Skeletal muscle tissue (tissue), 4 donors: ENCODE data around the gene HERC5. TPM values are rescaled to one million over a fixed set of nuclear protein-coding genes. Genes with fewer than 3 reads are reported as not detected.
"Not testable (repeated sequence)": the region's sequence is repeated elsewhere in the genome, so short reads cannot be mapped to it uniquely, and the experiment has no call there.

Experiments
- H3K27ac ChIP-seq: one replicate; pipeline ENCODE4 v1.7.0; 2013; ENCODE audit warnings: mild to moderate bottlenecking, low read depth, low read length, inconsistent platforms
- H3K27me3 ChIP-seq, 3 donors: one replicate each; pipeline ENCODE4 v1.7.0; 2013; ENCODE audit warnings: low read length in 3 of 3; ENCODE audit not compliant: control insufficient read depth in 3 of 3, insufficient read depth in 3 of 3
- H3K36me3 ChIP-seq, 3 donors: one replicate each; pipeline ENCODE4 v1.7.0; 2013; ENCODE audit warnings: low read length in 3 of 3; ENCODE audit not compliant: control insufficient read depth in 3 of 3, insufficient read depth in 3 of 3
- H3K4me1 ChIP-seq, 3 donors: one replicate each; pipeline ENCODE4 v1.7.0; 2013; ENCODE audit warnings: low read length in 3 of 3, mild to moderate bottlenecking in 3 of 3; ENCODE audit not compliant: control insufficient read depth in 3 of 3, insufficient read depth in 3 of 3
- H3K4me3 ChIP-seq, 3 donors: one replicate each; pipeline ENCODE4 v1.7.0; 2013; ENCODE audit warnings: low read length in 3 of 3
- H3K9ac ChIP-seq, 3 donors: one replicate each; pipeline ENCODE4 v1.7.0; 2013; ENCODE audit warnings: low read length in 3 of 3, mild to moderate bottlenecking in 3 of 3, moderate library complexity in 2 of 3, low read depth in 1 of 3
- H3K9me3 ChIP-seq, 3 donors: one replicate each; pipeline ENCODE4 v1.7.0; 2013; ENCODE audit warnings: low read length in 3 of 3; ENCODE audit not compliant: control insufficient read depth in 3 of 3
- total RNA-seq: library from RNA; depleted of rRNA; stranded (reverse); fragments of >200 nt; gene quantifications from one replicate; pipeline ENCODE4 v1.2.3, GENCODE V29; 2014
- donor health status: Osteomylitis.

Gene HERC5
- total RNA-seq, 1 donor from 2014 or later: 5.7 TPM

DNA sequence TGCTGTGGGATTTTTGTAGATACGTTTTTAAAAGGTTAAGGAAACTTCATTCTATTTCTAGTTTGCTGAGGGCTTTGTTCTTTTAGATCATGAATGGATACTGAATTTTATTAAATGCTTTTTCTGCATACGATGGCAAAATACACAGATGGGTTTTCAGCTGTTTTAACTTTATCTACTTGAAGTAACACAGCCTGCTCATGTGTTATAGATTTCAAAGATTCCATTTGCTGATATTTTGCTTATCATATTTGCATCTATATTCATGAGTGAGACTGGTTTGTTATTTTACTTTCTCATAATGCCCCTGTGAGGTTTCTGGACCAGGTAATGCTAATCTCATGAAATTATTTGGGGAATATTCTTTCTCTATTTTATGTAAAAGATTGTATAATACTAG, 34.5 kb upstream of the HERC5 start:
- Histone ChIP-seq H3K9ac (no peak overlapping the region), H3K27ac (no peak overlapping the region), H3K4me1 (no peaks in the 10 kb centered on the region), H3K36me3 (no peaks in the 10 kb centered on the region), H3K9me3 (no peaks in the 10 kb centered on the region), H3K27me3 (no peaks in the 10 kb centered on the region), H3K4me3 (no peak overlapping the region)

DNA sequence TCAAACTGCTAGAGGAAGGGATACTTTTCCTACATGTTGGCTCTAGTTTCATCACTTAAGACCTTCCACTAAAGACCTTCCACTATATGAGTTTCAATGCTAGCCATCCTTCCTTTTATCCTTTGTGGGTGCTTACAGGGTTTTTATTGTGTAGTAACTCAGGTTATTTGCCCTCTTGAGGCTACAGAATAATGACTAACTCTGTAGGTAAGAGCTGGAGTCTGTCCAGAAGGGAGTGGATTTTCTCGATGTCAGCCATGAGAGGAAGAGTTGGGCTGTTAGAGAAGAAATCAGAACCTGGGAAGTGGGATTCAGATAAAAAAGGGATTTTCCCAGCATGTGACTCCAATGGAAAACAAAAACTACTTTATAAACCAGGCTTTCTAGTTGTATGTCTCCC, 27.5 kb upstream of the HERC5 start:
- peaks cover 0 to 6% (median 0%) of the 10 kb centered on the region in 3 donors for H3K36me3 ChIP-seq
- H3K27ac ChIP-seq: no peak overlapping the region
- no peak overlapping the region for H3K4me3 ChIP-seq
- H3K9me3 ChIP-seq: no peaks in the 10 kb centered on the region
- no peaks in the 10 kb centered on the region for H3K27me3 ChIP-seq
- no peak overlapping the region for H3K9ac ChIP-seq
- no peaks in the 10 kb centered on the region for H3K4me1 ChIP-seq

DNA sequence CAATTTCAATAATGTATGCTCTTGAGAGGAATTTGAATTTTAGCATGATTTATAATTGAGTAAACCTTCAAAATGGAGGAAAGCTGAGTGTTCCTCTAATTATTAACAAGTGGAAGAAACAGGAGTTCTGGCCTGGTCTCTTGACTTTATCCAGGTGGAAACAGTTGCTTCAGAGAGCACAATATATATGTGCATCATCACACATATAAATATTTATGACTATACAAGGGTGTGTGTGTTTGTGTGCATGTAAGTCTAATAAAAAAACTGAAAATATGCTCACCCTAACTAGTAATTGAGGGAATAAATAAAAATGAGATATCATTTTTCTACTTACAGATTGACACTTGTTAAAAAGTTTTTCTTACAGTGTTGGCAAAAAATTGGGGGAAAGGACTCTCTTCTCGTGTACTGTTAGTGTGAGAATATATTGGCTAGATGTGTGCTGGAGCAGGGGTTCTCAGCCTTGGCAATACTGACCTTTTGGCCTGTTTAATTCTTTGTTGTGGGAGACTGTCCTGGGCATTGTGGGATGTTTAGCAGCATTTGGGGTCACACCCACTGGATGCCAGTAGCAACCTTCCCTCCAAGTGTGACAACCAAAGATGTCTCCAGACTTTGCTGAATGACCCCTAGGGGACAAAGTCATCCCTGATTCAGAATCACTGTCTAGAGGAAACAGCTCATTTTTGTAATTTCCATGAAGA, 20.8 kb upstream of the HERC5 start:
- H3K36me3 ChIP-seq: peaks cover 0 to 4% (median 3%) of the 10 kb centered on the region in 3 donors
- no peak overlapping the region for H3K27ac ChIP-seq
- H3K4me1 ChIP-seq: no peaks in the 10 kb centered on the region
- no peak overlapping the region for H3K9ac ChIP-seq
- H3K4me3 ChIP-seq: no peak overlapping the region
- no peaks in the 10 kb centered on the region for H3K9me3 ChIP-seq
- no peaks in the 10 kb centered on the region for H3K27me3 ChIP-seq

DNA sequence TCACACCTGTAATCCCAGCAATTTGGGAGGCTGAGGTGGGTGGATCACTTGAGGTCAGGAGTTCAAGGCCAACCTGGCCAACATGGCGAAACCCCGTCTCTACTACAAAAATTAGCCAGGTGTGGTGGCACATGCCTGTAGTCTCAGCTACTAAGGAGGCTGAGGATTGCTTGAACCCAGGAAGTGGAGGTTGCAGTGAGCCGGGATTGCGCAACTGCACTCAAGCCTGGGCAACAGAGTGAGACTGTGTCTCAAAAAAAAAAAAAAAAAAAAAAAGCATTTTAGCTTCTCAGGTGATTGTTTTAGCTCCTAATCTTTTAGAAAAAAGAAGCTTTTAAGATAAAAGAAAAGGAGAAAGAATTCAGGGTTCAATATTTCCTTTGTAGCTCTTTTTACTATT, 19.0 kb upstream of the HERC5 start:
- not testable (repeated sequence) for H3K27ac ChIP-seq, H3K9ac ChIP-seq, H3K36me3 ChIP-seq, H3K27me3 ChIP-seq, H3K9me3 ChIP-seq, H3K4me3 ChIP-seq, H3K4me1 ChIP-seq

DNA sequence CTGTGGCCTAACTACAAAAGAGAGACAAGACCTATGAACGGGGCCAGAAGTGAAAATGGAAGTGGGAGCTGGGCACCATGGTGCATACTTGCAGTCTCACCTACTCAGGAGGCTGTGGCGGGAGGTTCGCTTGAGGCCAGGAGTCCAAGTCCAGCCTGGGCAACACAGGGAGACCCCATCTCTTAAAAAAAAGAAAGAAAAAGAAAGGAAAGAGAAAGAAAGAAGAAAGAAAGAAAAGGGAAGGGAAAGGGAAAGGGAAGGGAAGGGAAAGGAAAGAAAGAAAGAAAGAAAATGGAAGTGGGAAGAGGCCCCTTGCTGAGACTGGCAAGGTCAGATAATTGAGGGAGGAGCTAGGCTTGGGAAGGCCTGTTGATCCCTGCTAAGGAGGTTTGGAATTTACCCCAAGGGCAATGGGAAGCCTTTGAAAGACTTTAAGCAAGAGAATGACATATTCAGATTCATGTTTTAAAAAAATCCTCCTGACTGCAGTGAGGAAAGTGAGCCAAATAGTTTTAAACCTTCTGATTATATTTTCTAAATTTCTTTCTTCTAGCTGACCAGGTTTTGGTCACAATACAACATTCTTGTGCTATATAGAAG, 17.7 kb upstream of the HERC5 start:
- Histone ChIP-seq H3K4me1 (no peaks in the 10 kb centered on the region), H3K9ac (no peak overlapping the region), H3K36me3 (peaks cover 0 to 7% (median 3%) of the 10 kb centered on the region in 3 donors), H3K4me3 (no peak overlapping the region), H3K27me3 (no peaks in the 10 kb centered on the region), H3K9me3 (no peaks in the 10 kb centered on the region), H3K27ac (no peak overlapping the region)

DNA sequence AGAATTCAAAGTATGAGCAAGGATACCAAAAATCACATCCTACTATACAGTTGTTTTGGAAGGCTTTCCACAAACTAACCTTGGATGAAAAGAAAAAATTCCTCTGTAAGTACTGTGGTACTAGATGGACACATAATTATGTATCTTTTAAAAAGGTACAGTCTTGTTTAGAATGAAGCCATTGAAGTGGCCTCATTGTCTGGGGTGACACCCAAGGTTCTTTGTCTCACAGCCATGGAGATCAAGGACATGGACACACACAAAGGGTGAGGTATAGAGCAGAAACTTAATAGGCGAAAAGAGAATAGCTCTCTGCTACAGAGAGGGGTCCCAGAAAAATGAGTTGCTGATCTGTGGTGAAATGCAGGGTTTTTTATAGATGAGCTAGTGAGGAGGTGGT, 16.8 kb upstream of the HERC5 start:
- H3K9ac ChIP-seq: no peak overlapping the region
- H3K27me3 ChIP-seq: no peaks in the 10 kb centered on the region
- H3K9me3 ChIP-seq: no peaks in the 10 kb centered on the region
- H3K4me3 ChIP-seq: no peak overlapping the region
- H3K27ac ChIP-seq: no peak overlapping the region
- no peaks in the 10 kb centered on the region for H3K4me1 ChIP-seq
- peaks cover 0 to 7% (median 3%) of the 10 kb centered on the region in 3 donors for H3K36me3 ChIP-seq

DNA sequence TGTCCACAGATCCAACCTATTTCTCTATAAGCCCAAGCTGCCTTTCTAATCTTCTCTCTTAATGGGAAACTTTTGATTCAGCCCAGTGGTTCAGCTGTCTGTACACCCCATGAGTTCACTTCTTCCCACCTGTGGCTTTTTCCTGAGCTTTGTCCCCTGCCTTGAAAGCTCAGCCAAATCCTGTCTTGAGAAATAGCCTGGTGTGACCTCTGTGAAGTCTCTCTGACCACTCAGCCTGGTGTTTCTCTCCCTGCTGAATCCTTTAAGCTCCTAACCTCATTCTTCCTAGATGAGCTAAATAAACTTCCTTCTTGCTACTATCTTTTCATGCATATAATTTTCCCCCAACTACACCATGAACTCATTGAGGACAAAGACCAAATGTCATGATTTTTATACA, 15.2 kb upstream of the HERC5 start:
- Histone ChIP-seq H3K27ac (no peak overlapping the region), H3K4me3 (no peak overlapping the region), H3K27me3 (no peaks in the 10 kb centered on the region), H3K9me3 (no peaks in the 10 kb centered on the region), H3K36me3 (peaks cover 0 to 7% (median 3%) of the 10 kb centered on the region in 3 donors), H3K9ac (no peak overlapping the region), H3K4me1 (no peaks in the 10 kb centered on the region)

DNA sequence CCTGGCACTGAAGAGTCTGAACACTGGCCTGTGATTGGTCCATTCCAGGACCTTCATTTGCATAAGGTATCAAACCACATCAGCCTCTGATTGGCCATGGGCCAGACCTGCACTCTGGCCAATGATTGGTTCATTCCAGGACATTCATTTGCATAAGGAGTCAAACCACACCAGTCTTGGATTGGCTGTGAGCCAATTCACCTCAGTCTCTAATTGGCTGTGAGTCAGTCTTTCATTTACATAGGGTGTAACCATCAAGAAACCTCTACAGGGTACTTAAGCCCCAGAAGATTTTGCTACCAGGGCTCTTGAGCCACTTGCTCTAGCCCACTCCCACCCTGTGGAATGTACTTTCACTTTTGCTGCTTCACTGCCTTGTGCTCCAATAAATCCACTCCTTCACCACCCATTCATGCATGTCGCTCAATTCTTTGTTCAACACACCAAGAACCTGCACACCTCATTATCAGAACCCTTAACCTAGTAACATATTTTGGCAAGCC, 14.2 kb upstream of the HERC5 start:
- Histone ChIP-seq H3K4me3 (no peak overlapping the region), H3K27ac (no peak overlapping the region), H3K9ac (no peak overlapping the region), H3K36me3 (peaks cover 0 to 7% (median 3%) of the 10 kb centered on the region in 3 donors), H3K9me3 (no peaks in the 10 kb centered on the region), H3K27me3 (no peaks in the 10 kb centered on the region), H3K4me1 (no peaks in the 10 kb centered on the region)

DNA sequence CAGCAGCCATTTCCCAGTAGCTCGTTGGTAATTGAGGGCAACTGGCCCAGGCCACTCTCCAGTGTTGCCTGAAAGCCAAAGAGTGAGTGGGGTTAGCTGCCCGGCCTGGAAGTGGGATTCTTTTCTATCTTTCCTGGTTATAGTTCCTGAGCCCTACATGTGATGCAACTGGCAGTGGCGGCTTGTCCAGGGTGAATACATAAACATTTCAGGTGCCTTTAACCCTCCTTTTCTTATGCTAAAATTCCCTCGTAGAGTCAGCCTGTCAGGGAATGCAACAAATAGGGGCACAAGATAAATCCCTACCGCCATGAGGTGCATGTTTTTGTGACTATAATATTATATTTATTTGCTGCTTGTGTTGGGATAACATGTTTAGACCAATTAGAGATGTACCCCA, 13.4 kb upstream of the HERC5 start:
- H3K4me1 ChIP-seq: no peaks in the 10 kb centered on the region
- no peaks in the 10 kb centered on the region for H3K27me3 ChIP-seq
- H3K9me3 ChIP-seq: no peaks in the 10 kb centered on the region
- no peak overlapping the region for H3K4me3 ChIP-seq
- peaks cover 0 to 7% (median 3%) of the 10 kb centered on the region in 3 donors for H3K36me3 ChIP-seq
- H3K27ac ChIP-seq: no peak overlapping the region
- no peak overlapping the region for H3K9ac ChIP-seq

DNA sequence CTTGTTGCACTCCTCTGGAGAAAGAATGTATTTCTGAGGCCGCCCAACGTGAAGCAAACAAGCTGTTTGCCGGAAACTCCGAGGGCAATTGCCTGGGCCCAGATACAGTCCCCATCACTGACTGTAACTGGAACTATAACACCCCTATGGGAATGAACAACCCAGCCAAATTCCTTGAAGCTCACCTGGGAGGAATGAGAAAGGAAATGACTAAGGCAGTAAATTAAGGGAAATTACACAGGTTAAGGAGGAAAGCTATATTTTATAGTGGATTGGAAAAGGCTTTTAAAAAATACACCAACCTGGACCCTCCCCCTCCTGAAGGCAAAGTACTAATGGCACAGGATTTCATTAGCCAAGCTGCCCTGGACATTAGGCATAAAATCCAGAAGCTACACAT, 11.7 kb upstream of the HERC5 start:
- H3K27ac ChIP-seq: no peak overlapping the region
- H3K4me1 ChIP-seq: no peaks in the 10 kb centered on the region
- H3K4me3 ChIP-seq: no peak overlapping the region
- H3K9ac ChIP-seq: no peak overlapping the region
- H3K36me3 ChIP-seq: peaks cover 0 to 6% (median 3%) of the 10 kb centered on the region in 3 donors
- no peaks in the 10 kb centered on the region for H3K9me3 ChIP-seq
- H3K27me3 ChIP-seq: no peaks in the 10 kb centered on the region
